B cell (primary cell): Measurements from ENCODE around the gene TOB2. TPM values are rescaled to one million over a fixed set of nuclear protein-coding genes. Genes with fewer than 3 reads are reported as not detected.

Experiments
- ATAC-seq: fragments of 200-7000 bp; cut with Tn5 transposase; one replicate; pipeline ENCODE4 v1.10.0; 2021; ENCODE audit warnings: low read depth, mild to moderate bottlenecking, moderate number of reproducible peaks, moderate library complexity
- CTCF ChIA-PET: fragments of 350-600 bp; sonication (Branson Sonifier 250); formaldehyde crosslinking; loops from one replicate; lab custom pipeline; 2021; ENCODE audit warnings: antibody characterized with exemption, inconsistent platforms; lab: Charles Lee
- POLR2A ChIA-PET: fragments of 350-600 bp; sonication (Branson Sonifier 250); formaldehyde crosslinking; loops from one replicate; lab custom pipeline; 2021; ENCODE audit warnings: antibody characterized with exemption; lab: Charles Lee
- DNase-seq: peaks from one replicate; pipeline ENCODE4 v3.0.0; 2013
- H2AFZ ChIP-seq: 2 replicates; pipeline ENCODE4 v1.6.1; 2012; ENCODE audit warnings: mild to moderate bottlenecking, low read depth, low read length; ENCODE audit not compliant: insufficient read depth, poor library complexity, severe bottlenecking
- H3K27ac ChIP-seq, 2 donors: 1 replicate in 1 of 2; 2 replicates in 1 of 2; pipeline ENCODE4 v1.5.1; 2012 to 2013; ENCODE audit warnings: low read length in 2 of 2, mild to moderate bottlenecking in 2 of 2, moderate library complexity in 1 of 2
- H3K27me3 ChIP-seq, 4 experiments: fragments of 200-600 bp in 1 of 4; sonication (generic) in 1 of 4; replicated peaks in 1 of 4; 1 replicate in 2 of 4; 2 replicates in 2 of 4; pipeline versions ENCODE4 v1.6.1 to v1.7.0; 2013 to 2016; ENCODE audit warnings: low read length in 3 of 4, mild to moderate bottlenecking in 2 of 4, mixed read lengths in 1 of 4, moderate library complexity in 1 of 4; ENCODE audit not compliant: insufficient read depth in 4 of 4, control insufficient read depth in 3 of 4; ENCODE audit errors: control extremely low read depth in 1 of 4
- H3K36me3 ChIP-seq, 2 experiments: replicated peaks in 1 of 2; 1 replicate in 1 of 2; 2 replicates in 1 of 2; pipeline versions ENCODE4 v1.6.1 to v1.7.1; 2013; ENCODE audit warnings: low read length in 1 of 2; ENCODE audit not compliant: insufficient read depth in 2 of 2, control insufficient read depth in 1 of 2; ENCODE audit errors: control extremely low read depth in 1 of 2, extremely low read depth in 1 of 2
- H3K4me1 ChIP-seq, 2 donors: fragments of 200-600 bp in 1 of 2; sonication (generic) in 1 of 2; 1 replicate in 1 of 2; 2 replicates in 1 of 2; pipeline versions ENCODE4 v1.5.1 to v1.6.1; 2013 to 2017; ENCODE audit warnings: low read length in 2 of 2; ENCODE audit not compliant: control insufficient read depth in 2 of 2, insufficient read depth in 2 of 2
- H3K4me2 ChIP-seq: replicated peaks from 2 replicates; pipeline ENCODE3; 2012; ENCODE audit warnings: mild to moderate bottlenecking, low read depth, low read length; ENCODE audit not compliant: poor library complexity, severe bottlenecking
- H3K4me3 ChIP-seq, 5 experiments: fragments of 200-600 bp in 1 of 5; sonication (generic) in 1 of 5; 1 replicate in 3 of 5; 2 replicates in 2 of 5; pipeline versions ENCODE4 v1.5.1 to v1.7.0; 2011 to 2016; ENCODE audit warnings: low read length in 4 of 5, mild to moderate bottlenecking in 4 of 5, low read depth in 2 of 5, control low read depth in 1 of 5, moderate library complexity in 1 of 5; ENCODE audit not compliant: insufficient read depth in 1 of 5; ENCODE audit errors: control extremely low read depth in 1 of 5, extremely low read depth in 1 of 5
- H3K79me2 ChIP-seq: fragments of 200-600 bp; sonication (generic); one replicate; pipeline ENCODE4 v1.6.0; 2016; ENCODE audit warnings: low read length; ENCODE audit not compliant: control insufficient read depth, insufficient read depth
- H3K9ac ChIP-seq: fragments of 200-600 bp; sonication (generic); 2 replicates; pipeline ENCODE4 v1.6.1; 2017; ENCODE audit warnings: mild to moderate bottlenecking, low read length, moderate library complexity
- H3K9me3 ChIP-seq, 3 donors: one replicate each; pipeline versions ENCODE4 v1.6.1 to v1.7.1; 2013; ENCODE audit warnings: low read length in 2 of 3; ENCODE audit not compliant: control insufficient read depth in 2 of 3, insufficient read depth in 1 of 3; ENCODE audit errors: control extremely low read depth in 1 of 3
- H4K20me1 ChIP-seq: 2 replicates; pipeline ENCODE4 v1.6.0; 2012; ENCODE audit warnings: mild to moderate bottlenecking, low read length; ENCODE audit not compliant: insufficient read depth, control insufficient read depth, poor library complexity, severe bottlenecking
- H3K27ac Mint-ChIP-seq: one replicate; pipeline ENCODE4 v1.8.0; 2021; ENCODE audit warnings: mixed read lengths
- H3K27me3 Mint-ChIP-seq: one replicate; pipeline ENCODE4 v1.8.0; 2021; ENCODE audit warnings: mixed read lengths
- H3K4me1 Mint-ChIP-seq: one replicate; pipeline ENCODE4 v1.8.0; 2021; ENCODE audit warnings: mixed read lengths
- H3K4me3 Mint-ChIP-seq: one replicate; pipeline ENCODE4 v1.8.0; 2021; ENCODE audit warnings: mixed read lengths
- H3K9me3 Mint-ChIP-seq: one replicate; pipeline ENCODE4 v1.8.0; 2022; ENCODE audit warnings: mixed read lengths; ENCODE audit not compliant: insufficient read depth
- EZH2 ChIP-seq: IDR thresholded peaks from 2 replicates; pipeline ENCODE4 v1.6.1; 2012; ENCODE audit warnings: borderline replicate concordance, low read depth, mild to moderate bottlenecking, moderate library complexity, low read length; ENCODE audit not compliant: insufficient read depth, poor library complexity, severe bottlenecking
- intact Hi-C: fragments of 100-400 bp; cut with micrococcal nuclease; formaldehyde crosslinking; loops from one replicate; pipeline ENCODE4 v1.10.0; 2022
- polyA plus RNA-seq: library from polyadenylated mRNA; depleted of rRNA; stranded (reverse); fragments of >200 nt; gene quantifications from 2 replicates; pipeline ENCODE4 v1.2.3, GENCODE V29; 2012
- total RNA-seq, 2 donors: library from RNA; stranded (reverse); fragments of 120-200 nt in 1 of 2; gene quantifications; 1 replicate in 1 of 2; 2 replicates in 1 of 2; pipeline versions ENCODE4 v1.2.3 to v1.2.4, GENCODE V29; 2013 to 2022
- TF ChIP-seq, protein P1 (sequence below): fragments of 200-600 bp; IDR thresholded peaks from one replicate; pipeline ENCODE4 v1.8.0; 2022; ENCODE audit warnings: antibody characterized with exemption, mild to moderate bottlenecking

The TOB2 gene
- total and polyA plus RNA-seq, 2 donors (not counting 1 experiment from before 2014, with no cell fraction given), result 40.4 to 56.0 TPM

DNA sequence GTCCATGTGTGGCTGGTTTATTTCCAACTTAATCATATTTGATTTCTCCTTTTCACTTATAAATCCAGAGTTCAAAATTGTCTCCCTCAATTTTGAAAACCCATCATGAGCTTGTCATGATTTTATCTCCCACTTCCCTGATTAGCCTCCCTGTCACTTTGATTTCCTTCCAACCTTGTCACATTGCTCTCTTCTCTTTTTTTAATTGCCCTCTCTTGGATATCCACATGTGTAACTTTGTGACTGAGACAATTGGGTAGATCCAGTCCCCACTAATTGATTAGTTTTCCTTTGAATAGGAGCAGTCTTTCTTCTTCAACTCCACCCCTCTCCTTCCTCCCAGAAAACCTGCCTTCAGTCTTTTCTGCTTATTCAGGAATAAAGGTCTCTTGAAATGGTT is 62.5 kb downstream of the TOB2 start:
- Histone ChIP-seq H3K4me1 (peaks cover 10 to 18% of the 10 kb centered on the region in 2 donors), H3K36me3 (peaks cover 0 to 3% of the 10 kb centered on the region in 2 experiments), H3K9ac (no peak overlapping the region), H3K79me2 (peaks cover 3% of the 10 kb centered on the region), H3K27ac (no peak overlapping the region), H2AFZ (no peak overlapping the region), H4K20me1 (no peaks in the 10 kb centered on the region), H3K4me3 (no peak overlapping the region), H3K27me3 (no peaks in the 10 kb centered on the region), H3K9me3 (no peaks in the 10 kb centered on the region), H3K4me2 (no peak overlapping the region)
- no peaks in the 10 kb centered on the region for H3K9me3 Mint-ChIP-seq
- intact Hi-C loops, result loop anchor here (5.0 kb wide), 5 partner anchors 82 to 688 kb away; partner anchors contain the start of genes L3MBTL2, NAGA, PHETA2 and SNU13
- ChIA-PET POLR2A (no interaction called here), CTCF (interaction anchor here (1.7 kb wide), 1 partner anchor 19 kb away, joined by 4 read pairs; no protein-coding TSS in a partner anchor)
- peak overlapping the region; percentile 20 for H3K4me3 Mint-ChIP-seq
- DNase-seq (no peak), ATAC-seq (no peak)
- peaks cover 20% of the 10 kb centered on the region for H3K4me1 Mint-ChIP-seq
- H3K27ac Mint-ChIP-seq, result peak overlapping the region; percentile 44
- no peaks in the 10 kb centered on the region for H3K27me3 Mint-ChIP-seq
- TF ChIP-seq EZH2, result no peak
- TF ChIP-seq, protein P1, sequence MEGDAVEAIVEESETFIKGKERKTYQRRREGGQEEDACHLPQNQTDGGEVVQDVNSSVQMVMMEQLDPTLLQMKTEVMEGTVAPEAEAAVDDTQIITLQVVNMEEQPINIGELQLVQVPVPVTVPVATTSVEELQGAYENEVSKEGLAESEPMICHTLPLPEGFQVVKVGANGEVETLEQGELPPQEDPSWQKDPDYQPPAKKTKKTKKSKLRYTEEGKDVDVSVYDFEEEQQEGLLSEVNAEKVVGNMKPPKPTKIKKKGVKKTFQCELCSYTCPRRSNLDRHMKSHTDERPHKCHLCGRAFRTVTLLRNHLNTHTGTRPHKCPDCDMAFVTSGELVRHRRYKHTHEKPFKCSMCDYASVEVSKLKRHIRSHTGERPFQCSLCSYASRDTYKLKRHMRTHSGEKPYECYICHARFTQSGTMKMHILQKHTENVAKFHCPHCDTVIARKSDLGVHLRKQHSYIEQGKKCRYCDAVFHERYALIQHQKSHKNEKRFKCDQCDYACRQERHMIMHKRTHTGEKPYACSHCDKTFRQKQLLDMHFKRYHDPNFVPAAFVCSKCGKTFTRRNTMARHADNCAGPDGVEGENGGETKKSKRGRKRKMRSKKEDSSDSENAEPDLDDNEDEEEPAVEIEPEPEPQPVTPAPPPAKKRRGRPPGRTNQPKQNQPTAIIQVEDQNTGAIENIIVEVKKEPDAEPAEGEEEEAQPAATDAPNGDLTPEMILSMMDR, result no peak

Other genes with a start within 250 kb of the TOB2 start
- 32.4 and 37.3 TPM in 2 replicates for gene L3MBTL2, start 241.5 kb downstream of the TOB2 start, total RNA-seq
- gene L3MBTL2, start 241.5 kb downstream of the TOB2 start, polyA plus RNA-seq, result 18.0 and 22.5 TPM in 2 replicates
- 0.34 and 0.59 TPM in 2 replicates for gene CHADL, start 205.9 kb downstream of the TOB2 start, total RNA-seq
- gene CHADL, start 205.9 kb downstream of the TOB2 start, polyA plus RNA-seq, result 0.07 TPM in 1 of 2 replicates, not detected in the other
- 48.4 and 48.8 TPM in 2 replicates for gene RANGAP1, start 160.6 kb downstream of the TOB2 start, total RNA-seq
- 42.0 and 51.0 TPM in 2 replicates for gene RANGAP1, start 160.6 kb downstream of the TOB2 start, polyA plus RNA-seq
- 41.9 and 42.2 TPM in 2 replicates for gene ZC3H7B, start 145.3 kb downstream of the TOB2 start, total RNA-seq
- gene ZC3H7B, start 145.3 kb downstream of the TOB2 start, polyA plus RNA-seq, result 29.8 and 32.8 TPM in 2 replicates
- gene TEF, start 64.9 kb downstream of the TOB2 start, total RNA-seq, result 5.5 and 6.8 TPM in 2 replicates
- 1.6 and 5.0 TPM in 2 replicates for gene TEF, start 64.9 kb downstream of the TOB2 start, polyA plus RNA-seq
- gene PHF5A, start 21.9 kb upstream of the TOB2 start, total RNA-seq, result 31.6 and 34.5 TPM in 2 replicates
- gene PHF5A, start 21.9 kb upstream of the TOB2 start, polyA plus RNA-seq, result 29.4 and 62.1 TPM in 2 replicates
- gene ACO2, start 22.3 kb upstream of the TOB2 start, total RNA-seq, result 91.7 and 104 TPM in 2 replicates
- 91.5 and 91.7 TPM in 2 replicates for gene ACO2, start 22.3 kb upstream of the TOB2 start, polyA plus RNA-seq
- gene POLR3H, start 97.7 kb upstream of the TOB2 start, total RNA-seq, result 32.1 and 35.6 TPM in 2 replicates
- 10.3 and 12.4 TPM in 2 replicates for gene POLR3H, start 97.7 kb upstream of the TOB2 start, polyA plus RNA-seq
- not detected in 2 replicates for gene CSDC2, start 114.2 kb upstream of the TOB2 start, total RNA-seq
- gene CSDC2, start 114.2 kb upstream of the TOB2 start, polyA plus RNA-seq, result not detected in 2 replicates
- gene PMM1, start 143.0 kb upstream of the TOB2 start, total RNA-seq, result 22.1 and 23.3 TPM in 2 replicates
- gene PMM1, start 143.0 kb upstream of the TOB2 start, polyA plus RNA-seq, result 24.8 and 36.0 TPM in 2 replicates
- gene DESI1, start 174.2 kb upstream of the TOB2 start, total RNA-seq, result 25.5 and 26.3 TPM in 2 replicates
- 15.2 and 17.3 TPM in 2 replicates for gene DESI1, start 174.2 kb upstream of the TOB2 start, polyA plus RNA-seq
- 176 and 180 TPM in 2 replicates for gene XRCC6, start 174.5 kb upstream of the TOB2 start, total RNA-seq
- gene XRCC6, start 174.5 kb upstream of the TOB2 start, polyA plus RNA-seq, result 55.4 and 58.2 TPM in 2 replicates
- gene SNU13, start 242.1 kb upstream of the TOB2 start, total RNA-seq, result 108 and 114 TPM in 2 replicates
- gene SNU13, start 242.1 kb upstream of the TOB2 start, polyA plus RNA-seq, result 99.0 and 119 TPM in 2 replicates